A549 (cell line): ENCODE results near the gene SLTM. TPM values are rescaled to one million over a fixed set of nuclear protein-coding genes. Genes with fewer than 3 reads are reported as not detected.
A peak's percentile ranks its signal among the peaks of the same experiment; 100 is the strongest.

Experiments used
- ATAC-seq, 2 experiments: fragments of 200-7000 bp in 1 of 2; fragments of >200 bp in 1 of 2; cut with Nextera tagmentation in 1 of 2; cut with Tn5 transposase in 1 of 2; 3 replicates each; pipeline versions ENCODE4 v1.8.0 to v1.9.1; 2018 to 2020; ENCODE audit warnings: mild to moderate bottlenecking in 1 of 2, moderate library complexity in 1 of 2
- CTCF ChIA-PET: fragments of 300-600 bp; sonication (Branson Sonifier 250); formaldehyde crosslinking; extraction: SDS; loops from one replicate; lab custom pipeline; 2021; ENCODE audit warnings: antibody characterized with exemption, inconsistent platforms; lab: Yijun Ruan, JAX
- POLR2A ChIA-PET: fragments of 350-600 bp; formaldehyde crosslinking; extraction: SDS; loops from one replicate; lab custom pipeline; 2021; ENCODE audit warnings: antibody characterized with exemption, inconsistent platforms; lab: Yijun Ruan, JAX
- DNase-seq, 2 experiments: peaks; one replicate each; pipeline versions ENCODE4 v3.0.0 to v3.0.0-alpha.2; 2011 to 2016; ENCODE audit warnings: low read depth in 1 of 2, low spot score in 1 of 2
- FAIRE-seq: peaks from 2 replicates; lab custom pipeline; 2011; peaks lifted over from hg19 to GRCh38; lab: Jason Lieb, UNC
- H3K27ac ChIP-seq, 2 experiments: fragments of >200 bp; sonication (Bioruptor Twin); formaldehyde crosslinking; 3 replicates each; pipeline ENCODE4 v1.5.1; 2016 to 2017
- H3K4me1 ChIP-seq: fragments of >200 bp; sonication (Bioruptor Twin); formaldehyde crosslinking; 3 replicates; pipeline ENCODE4 v1.6.1; 2016
- H3K4me2 ChIP-seq: fragments of >200 bp; sonication (Bioruptor Twin); formaldehyde crosslinking; 3 replicates; pipeline ENCODE4 v1.6.1; 2016
- H3K4me3 ChIP-seq: fragments of >200 bp; sonication (Bioruptor Twin); formaldehyde crosslinking; 3 replicates; pipeline ENCODE4 v1.5.1; 2016
- H3K9me3 ChIP-seq: fragments of >200 bp; sonication (Bioruptor Twin); formaldehyde crosslinking; 3 replicates; pipeline ENCODE4 v1.6.1; 2016
- CEBPB ChIP-seq, 2 experiments: fragments of >200 bp in 1 of 2; sonication (Bioruptor Twin) in 1 of 2; formaldehyde crosslinking in 1 of 2; IDR thresholded peaks; 2 replicates each; pipeline ENCODE4 v1.6.1; 2012 to 2016
- CHD4 ChIP-seq: fragments of 200-600 bp; sonication (generic); IDR thresholded peaks from 2 replicates; pipeline ENCODE4 v1.6.1; 2016; ENCODE audit warnings: antibody characterized with exemption, mild to moderate bottlenecking, borderline replicate concordance
- FOXS1 ChIP-seq: fragments of 250-450 bp; sonication (Bioruptor Pico); IDR thresholded peaks from 2 replicates; pipeline ENCODE4 v1.5.0; 2020; ENCODE audit warnings: mild to moderate bottlenecking, moderate library complexity
- HOXB13 ChIP-seq: fragments of 250-450 bp; sonication (Bioruptor Pico); IDR thresholded peaks from 2 replicates; pipeline ENCODE4 v1.5.0; 2020; ENCODE audit warnings: low read depth, mild to moderate bottlenecking, moderate library complexity
- KDM1A ChIP-seq: fragments of 200-600 bp; sonication (generic); IDR thresholded peaks from 2 replicates; pipeline ENCODE4 v1.6.1; 2016; ENCODE audit warnings: low read depth, mild to moderate bottlenecking
- MAX ChIP-seq: IDR thresholded peaks from 2 replicates; pipeline ENCODE4 v1.6.1; 2012
- POLR2A ChIP-seq: IDR thresholded peaks from 2 replicates; pipeline ENCODE4 v1.6.1; 2012; ENCODE audit warnings: mild to moderate bottlenecking, low read length
- RARB ChIP-seq: fragments of 250-450 bp; sonication (Bioruptor Pico); IDR thresholded peaks from 2 replicates; pipeline ENCODE4 v1.8.0; 2021; ENCODE audit warnings: mild to moderate bottlenecking, moderate library complexity
- SREBF2 ChIP-seq: fragments of 450-650 bp; IDR thresholded peaks from 2 replicates; pipeline ENCODE4 v1.6.1; 2014; ENCODE audit warnings: mild to moderate bottlenecking, moderate library complexity
- ZC3H11A ChIP-seq: fragments of 450-650 bp; IDR thresholded peaks from 2 replicates; pipeline ENCODE4 v1.6.1; 2014; ENCODE audit warnings: antibody characterized with exemption, mild to moderate bottlenecking
- ZSCAN20 ChIP-seq: fragments of 250-450 bp; sonication (Bioruptor Pico); IDR thresholded peaks from 2 replicates; pipeline ENCODE4 v1.8.0; 2022; ENCODE audit warnings: mild to moderate bottlenecking, moderate library complexity
- WGBS: methylation state at CpG from one replicate; pipeline ENCODE4 v1.1.6; 2017; ENCODE audit errors: missing lambda C conversion rate; 5-methylcytosine and 5-hydroxymethylcytosine counted together
- polyA plus RNA-seq, 4 experiments: library from polyadenylated mRNA; depleted of rRNA in 3 of 4; stranded (reverse); fragments of >200 nt; fragmentation: RNase III in 1 of 4; extraction: RNeasy Plus Mini Kit Qiagen cat#74134 plus additional on column Dnase treatment in 1 of 4; gene quantifications; 2 replicates in 3 of 4; 3 replicates in 1 of 4; pipeline ENCODE4 v1.2.3, GENCODE V29; 2011 to 2017
- TF ChIP-seq, protein P1 (sequence below): fragments of 250-450 bp; sonication (Bioruptor Pico); IDR thresholded peaks from 2 replicates; pipeline ENCODE4 v1.5.0; 2020; ENCODE audit warnings: low read depth, mild to moderate bottlenecking, moderate library complexity
- TF ChIP-seq, protein P2 (sequence below): fragments of >200 bp; sonication (Bioruptor Twin); formaldehyde crosslinking; IDR thresholded peaks from 3 replicates; pipeline ENCODE4 v1.5.1; 2016
- TF ChIP-seq, protein P3 (sequence below): fragments of 450-650 bp; IDR thresholded peaks from 2 replicates; pipeline ENCODE4 v1.6.1; 2014; ENCODE audit warnings: antibody characterized with exemption
- TF ChIP-seq, protein P4 (sequence below): IDR thresholded peaks from 2 replicates; pipeline ENCODE4 v1.6.1; 2012

SLTM gene
- polyA plus RNA-seq, 2 of the 4 experiments (the other 2 are of a cell fraction): 93.5 to 133 TPM

DNA sequence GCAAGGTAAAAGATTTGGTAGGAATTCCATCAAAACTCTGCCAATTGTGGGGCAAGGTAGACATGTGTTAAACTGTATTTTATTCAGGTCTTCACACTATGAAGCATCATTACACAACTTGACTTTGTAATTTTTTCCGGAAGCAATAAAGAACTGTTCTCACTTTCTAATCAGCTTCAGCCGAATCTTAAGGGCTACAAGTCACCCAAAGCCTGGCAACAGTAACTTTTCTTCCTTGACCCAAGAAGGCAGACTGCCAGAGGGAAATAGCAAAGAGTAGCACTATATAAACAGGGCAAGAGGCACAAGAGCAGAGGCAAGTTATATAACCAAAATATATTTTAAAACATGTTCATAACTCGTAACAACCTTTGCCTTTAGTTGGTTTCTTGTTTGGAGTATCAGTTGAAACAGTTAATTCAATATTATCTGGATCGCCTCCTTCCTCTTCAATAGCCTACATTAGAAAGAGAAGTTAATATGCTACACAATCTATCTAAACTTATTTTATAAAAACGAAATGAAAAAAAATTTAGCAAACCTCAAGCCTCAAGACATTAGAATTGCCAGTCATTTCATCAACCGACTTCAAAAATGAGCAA is 1.4 kb downstream of the SLTM start:
- peak; percentile 22 to 27 for DNase-seq
- CTCF ChIA-PET: interaction anchor here (0.6 kb wide), 1 partner anchor 601 kb away, joined by 3 read pairs; no protein-coding TSS in a partner anchor

GRCh38 chr15:58929891-58930416 is 3.5 kb downstream of the SLTM start:
- FAIRE-seq (no peak), ATAC-seq (no peak)
- CTCF ChIA-PET: interaction anchor here (0.6 to 1.5 kb wide), 2 partner anchors 28 to 461 kb away, joined by 3 read pairs; no protein-coding TSS in a partner anchor

More for the DNA sequence above, 1.4 kb downstream of the SLTM start:
- Histone ChIP-seq H3K27ac (peak overlapping the region; percentile 96 to 99), H3K4me3 (peak overlapping the region; percentile 92), H3K4me1 (peaks cover 22% of the 10 kb centered on the region), H3K4me2 (peak overlapping the region; percentile 85), H3K9me3 (no peaks in the 10 kb centered on the region)
- POLR2A ChIA-PET: interaction anchor here (1.3 kb wide), 1 partner anchor 161 kb away, joined by 9 read pairs; the partner anchor contains the start of gene MINDY2
- 2% methylated on average over 6 of the region's 6 CpGs for WGBS
- TF ChIP-seq, protein P1, sequence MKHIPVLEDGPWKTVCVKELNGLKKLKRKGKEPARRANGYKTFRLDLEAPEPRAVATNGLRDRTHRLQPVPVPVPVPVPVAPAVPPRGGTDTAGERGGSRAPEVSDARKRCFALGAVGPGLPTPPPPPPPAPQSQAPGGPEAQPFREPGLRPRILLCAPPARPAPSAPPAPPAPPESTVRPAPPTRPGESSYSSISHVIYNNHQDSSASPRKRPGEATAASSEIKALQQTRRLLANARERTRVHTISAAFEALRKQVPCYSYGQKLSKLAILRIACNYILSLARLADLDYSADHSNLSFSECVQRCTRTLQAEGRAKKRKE (CRISPR knock-in tag): no peak
- TF ChIP-seq SREBF2 (no peak), RARB (no peak), KDM1A (no peak), CHD4 (no peak), CEBPB (IDR thresholded peaks at IDR 0.05) (no peak), MAX (no peak)
- TF ChIP-seq, protein P2, sequence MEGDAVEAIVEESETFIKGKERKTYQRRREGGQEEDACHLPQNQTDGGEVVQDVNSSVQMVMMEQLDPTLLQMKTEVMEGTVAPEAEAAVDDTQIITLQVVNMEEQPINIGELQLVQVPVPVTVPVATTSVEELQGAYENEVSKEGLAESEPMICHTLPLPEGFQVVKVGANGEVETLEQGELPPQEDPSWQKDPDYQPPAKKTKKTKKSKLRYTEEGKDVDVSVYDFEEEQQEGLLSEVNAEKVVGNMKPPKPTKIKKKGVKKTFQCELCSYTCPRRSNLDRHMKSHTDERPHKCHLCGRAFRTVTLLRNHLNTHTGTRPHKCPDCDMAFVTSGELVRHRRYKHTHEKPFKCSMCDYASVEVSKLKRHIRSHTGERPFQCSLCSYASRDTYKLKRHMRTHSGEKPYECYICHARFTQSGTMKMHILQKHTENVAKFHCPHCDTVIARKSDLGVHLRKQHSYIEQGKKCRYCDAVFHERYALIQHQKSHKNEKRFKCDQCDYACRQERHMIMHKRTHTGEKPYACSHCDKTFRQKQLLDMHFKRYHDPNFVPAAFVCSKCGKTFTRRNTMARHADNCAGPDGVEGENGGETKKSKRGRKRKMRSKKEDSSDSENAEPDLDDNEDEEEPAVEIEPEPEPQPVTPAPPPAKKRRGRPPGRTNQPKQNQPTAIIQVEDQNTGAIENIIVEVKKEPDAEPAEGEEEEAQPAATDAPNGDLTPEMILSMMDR: no peak
- TF ChIP-seq, protein P3, sequence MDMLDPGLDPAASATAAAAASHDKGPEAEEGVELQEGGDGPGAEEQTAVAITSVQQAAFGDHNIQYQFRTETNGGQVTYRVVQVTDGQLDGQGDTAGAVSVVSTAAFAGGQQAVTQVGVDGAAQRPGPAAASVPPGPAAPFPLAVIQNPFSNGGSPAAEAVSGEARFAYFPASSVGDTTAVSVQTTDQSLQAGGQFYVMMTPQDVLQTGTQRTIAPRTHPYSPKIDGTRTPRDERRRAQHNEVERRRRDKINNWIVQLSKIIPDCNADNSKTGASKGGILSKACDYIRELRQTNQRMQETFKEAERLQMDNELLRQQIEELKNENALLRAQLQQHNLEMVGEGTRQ: no peak
- ATAC-seq (no peak), FAIRE-seq (peak; percentile 23)

DNA sequence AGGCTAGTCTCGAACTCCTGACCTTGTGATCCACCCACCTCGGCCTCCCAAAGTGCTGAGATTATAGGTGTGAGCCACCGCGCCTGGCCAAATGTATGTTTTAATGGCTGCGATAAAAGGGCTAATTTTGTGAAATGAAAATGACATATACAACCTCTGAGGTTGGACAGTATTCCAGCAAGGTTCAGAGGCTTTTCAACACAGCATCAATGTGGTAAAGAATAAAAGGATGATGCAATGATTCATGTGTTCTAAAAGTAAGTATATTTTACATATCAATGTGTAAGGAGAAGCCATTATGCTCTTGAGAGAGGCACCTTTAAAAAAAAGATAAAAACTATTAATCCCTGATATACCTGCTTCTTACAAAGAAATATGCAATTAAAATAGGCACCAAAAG is 6.7 kb downstream of the SLTM start:
- ATAC-seq: no peak
- TF ChIP-seq ZSCAN20 (CRISPR knock-in tag): no peak
- TF ChIP-seq, protein P4, sequence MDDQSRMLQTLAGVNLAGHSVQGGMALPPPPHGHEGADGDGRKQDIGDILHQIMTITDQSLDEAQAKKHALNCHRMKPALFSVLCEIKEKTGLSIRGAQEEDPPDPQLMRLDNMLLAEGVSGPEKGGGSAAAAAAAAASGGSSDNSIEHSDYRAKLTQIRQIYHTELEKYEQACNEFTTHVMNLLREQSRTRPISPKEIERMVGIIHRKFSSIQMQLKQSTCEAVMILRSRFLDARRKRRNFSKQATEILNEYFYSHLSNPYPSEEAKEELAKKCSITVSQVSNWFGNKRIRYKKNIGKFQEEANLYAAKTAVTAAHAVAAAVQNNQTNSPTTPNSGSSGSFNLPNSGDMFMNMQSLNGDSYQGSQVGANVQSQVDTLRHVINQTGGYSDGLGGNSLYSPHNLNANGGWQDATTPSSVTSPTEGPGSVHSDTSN: no peak
- TF ChIP-seq, all 56 proteins: peak for 0
- H3K27ac ChIP-seq: no peak overlapping the region
- DNase-seq: no peak
- WGBS: 96% methylated on average over 5 of the region's 5 CpGs
- H3K4me1 ChIP-seq: peaks cover 23% of the 10 kb centered on the region
- ChIA-PET POLR2A (interaction anchor here (0.7 kb wide), 1 partner anchor 25 kb away, joined by 4 read pairs; no protein-coding TSS in a partner anchor), CTCF (no interaction called here)
- no peak for FAIRE-seq
- H3K4me2 ChIP-seq: no peak overlapping the region
- H3K9me3 ChIP-seq: no peaks in the 10 kb centered on the region
- no peak overlapping the region for H3K4me3 ChIP-seq

More at GRCh38 chr15:58929891-58930416, 3.5 kb downstream of the SLTM start:
- H3K27ac ChIP-seq: no peak overlapping the region
- H3K4me3 ChIP-seq: no peak overlapping the region
- peaks cover 22% of the 10 kb centered on the region for H3K4me1 ChIP-seq
- TF ChIP-seq FOXS1 (CRISPR knock-in tag): no peak
- no peak for TF ChIP-seq CEBPB (IDR thresholded peaks at IDR 0.05)
- no peak for TF ChIP-seq HOXB13 (CRISPR knock-in tag)
- TF ChIP-seq KDM1A: no peak
- TF ChIP-seq ZC3H11A: no peak
- TF ChIP-seq POLR2A: no peak
- H3K9me3 ChIP-seq: no peaks in the 10 kb centered on the region
- 87% methylated on average over 11 of the region's 11 CpGs for WGBS
- no peak for DNase-seq
- POLR2A ChIA-PET: interaction anchor here (0.6 kb wide), 2 partner anchors 8 to 180 kb away, joined by 4 to 5 read pairs; no protein-coding TSS in a partner anchor
- no peak overlapping the region for H3K4me2 ChIP-seq
